HG03280 (cell line): ENCODE results near the gene MATN3.

Source experiments
- ATAC-seq: cut with Tn5 transposase; IDR thresholded peaks from one replicate; pipeline ENCODE4 v1.9.1; 2021; ENCODE audit warnings: mild to moderate bottlenecking, moderate library complexity; ENCODE audit not compliant: unreplicated experiment

MATN3 gene

DNA sequence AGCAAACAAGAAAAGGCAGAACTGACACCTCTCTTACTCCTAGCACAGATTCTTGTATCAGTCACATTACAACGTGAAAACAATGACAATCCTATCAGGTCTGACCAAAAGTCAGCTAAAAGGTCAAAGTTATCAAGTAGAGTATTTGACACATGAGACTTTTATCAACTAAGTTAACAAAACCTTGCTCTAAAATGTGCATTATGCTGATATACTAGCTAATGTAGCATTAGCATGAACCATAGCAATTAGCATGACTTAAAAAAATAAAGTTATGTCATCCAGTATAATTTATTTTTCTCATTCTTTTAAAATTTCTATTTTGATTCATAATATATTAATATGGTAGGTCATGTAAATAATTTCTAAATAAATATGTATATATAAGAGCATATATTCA, 69.3 kb downstream of the MATN3 start:
- ATAC-seq: no peak

DNA sequence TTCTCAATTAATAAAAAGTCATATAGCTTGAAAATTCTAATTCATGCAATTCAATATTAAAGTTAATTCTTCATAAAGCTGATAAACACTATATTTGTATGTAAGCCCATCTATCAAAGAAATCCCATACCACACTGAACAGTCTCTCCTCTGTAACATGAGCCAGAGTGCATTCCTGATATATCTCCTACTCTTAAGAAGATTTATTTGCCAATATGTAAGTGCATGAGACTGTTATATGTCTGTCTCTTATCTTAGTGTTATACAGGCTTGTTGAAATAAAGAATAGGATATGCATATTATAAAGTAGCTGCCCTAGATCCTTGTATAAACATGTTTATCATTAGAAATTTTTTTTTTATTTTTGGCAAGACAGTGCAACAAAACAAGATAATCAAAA, 70.3 kb downstream of the MATN3 start:
- no peak for ATAC-seq
